A549 (cell line): ENCODE data around the gene MLKL. TPM values are rescaled to one million over a fixed set of nuclear protein-coding genes. Genes with fewer than 3 reads are reported as not detected.

Source experiments
- ATAC-seq, 2 experiments: fragments of 200-7000 bp in 1 of 2; fragments of >200 bp in 1 of 2; cut with Nextera tagmentation in 1 of 2; cut with Tn5 transposase in 1 of 2; 3 replicates each; pipeline versions ENCODE4 v1.8.0 to v1.9.1; 2018 to 2020; ENCODE audit warnings: mild to moderate bottlenecking in 1 of 2, moderate library complexity in 1 of 2
- CTCF ChIA-PET: fragments of 300-600 bp; sonication (Branson Sonifier 250); formaldehyde crosslinking; extraction: SDS; loops from one replicate; lab custom pipeline; 2021; ENCODE audit warnings: antibody characterized with exemption, inconsistent platforms; lab: Yijun Ruan, JAX
- POLR2A ChIA-PET: fragments of 350-600 bp; formaldehyde crosslinking; extraction: SDS; loops from one replicate; lab custom pipeline; 2021; ENCODE audit warnings: antibody characterized with exemption, inconsistent platforms; lab: Yijun Ruan, JAX
- DNase-seq, 2 experiments: peaks; one replicate each; pipeline versions ENCODE4 v3.0.0 to v3.0.0-alpha.2; 2011 to 2016; ENCODE audit warnings: low read depth in 1 of 2, low spot score in 1 of 2
- FAIRE-seq: peaks from 2 replicates; lab custom pipeline; 2011; peaks lifted over from hg19 to GRCh38; lab: Jason Lieb, UNC
- H3K27ac ChIP-seq, 2 experiments: fragments of >200 bp; sonication (Bioruptor Twin); formaldehyde crosslinking; 3 replicates each; pipeline ENCODE4 v1.5.1; 2016 to 2017
- H3K4me1 ChIP-seq: fragments of >200 bp; sonication (Bioruptor Twin); formaldehyde crosslinking; 3 replicates; pipeline ENCODE4 v1.6.1; 2016
- H3K4me2 ChIP-seq: fragments of >200 bp; sonication (Bioruptor Twin); formaldehyde crosslinking; 3 replicates; pipeline ENCODE4 v1.6.1; 2016
- H3K4me3 ChIP-seq: fragments of >200 bp; sonication (Bioruptor Twin); formaldehyde crosslinking; 3 replicates; pipeline ENCODE4 v1.5.1; 2016
- H3K9me3 ChIP-seq: fragments of >200 bp; sonication (Bioruptor Twin); formaldehyde crosslinking; 3 replicates; pipeline ENCODE4 v1.6.1; 2016
- CBX2 ChIP-seq: fragments of 200-600 bp; sonication (generic); IDR thresholded peaks from 2 replicates; pipeline ENCODE4 v1.6.1; 2016; ENCODE audit warnings: low read depth, mild to moderate bottlenecking, borderline replicate concordance
- CEBPB ChIP-seq, 2 experiments: fragments of >200 bp in 1 of 2; sonication (Bioruptor Twin) in 1 of 2; formaldehyde crosslinking in 1 of 2; IDR thresholded peaks; 2 replicates each; pipeline ENCODE4 v1.6.1; 2012 to 2016
- CTCF ChIP-seq: fragments of >200 bp; sonication (Bioruptor Twin); formaldehyde crosslinking; IDR thresholded peaks from 3 replicates; pipeline ENCODE4 v1.5.1; 2016
- EHF ChIP-seq: fragments of 250-450 bp; sonication (Bioruptor Pico); IDR thresholded peaks from 2 replicates; pipeline ENCODE4 v1.5.0; 2020; ENCODE audit warnings: mild to moderate bottlenecking
- FOSB ChIP-seq: fragments of 250-450 bp; sonication (Bioruptor Pico); IDR thresholded peaks from 2 replicates; pipeline ENCODE4 v1.5.0; 2020; ENCODE audit warnings: mild to moderate bottlenecking, moderate library complexity
- FOSL2 ChIP-seq, 2 experiments: fragments of 450-650 bp in 1 of 2; fragments of >200 bp in 1 of 2; sonication (Bioruptor Twin) in 1 of 2; formaldehyde crosslinking; IDR thresholded peaks; 2 replicates each; pipeline versions ENCODE4 v1.5.0 to v1.6.1; 2016 to 2020; ENCODE audit warnings: mild to moderate bottlenecking in 1 of 2, moderate library complexity in 1 of 2
- GATA3 ChIP-seq: IDR thresholded peaks from 2 replicates; pipeline ENCODE4 v1.6.1; 2012; ENCODE audit warnings: borderline replicate concordance
- HDAC2 ChIP-seq: fragments of 200-600 bp; sonication (generic); IDR thresholded peaks from 2 replicates; pipeline ENCODE4 v1.6.1; 2016
- HEYL ChIP-seq: fragments of 250-450 bp; sonication (Bioruptor Pico); IDR thresholded peaks from 2 replicates; pipeline ENCODE4 v1.8.0; 2021; ENCODE audit warnings: mild to moderate bottlenecking, moderate library complexity
- HOXA7 ChIP-seq: fragments of 250-450 bp; sonication (Bioruptor Pico); IDR thresholded peaks from 2 replicates; pipeline ENCODE4 v1.5.0; 2020; ENCODE audit warnings: mild to moderate bottlenecking, moderate library complexity
- JUN ChIP-seq, 2 experiments: fragments of >200 bp; sonication (Bioruptor Twin); formaldehyde crosslinking; IDR thresholded peaks; 2 replicates in 1 of 2; 3 replicates in 1 of 2; pipeline ENCODE4 v1.6.1; 2016 to 2017
- MAZ ChIP-seq: fragments of 150-350 bp; IDR thresholded peaks from 2 replicates; pipeline ENCODE4 v1.6.1; 2014; ENCODE audit warnings: antibody characterized with exemption, low read depth, low read length, borderline replicate concordance
- MYC ChIP-seq: IDR thresholded peaks from 2 replicates; pipeline ENCODE4 v1.6.1; 2012; ENCODE audit warnings: mild to moderate bottlenecking, inconsistent platforms, low read length, improper control_type of control experiment, borderline replicate concordance
- RAD21 ChIP-seq, 2 experiments: fragments of >200 bp in 1 of 2; sonication (Bioruptor Twin) in 1 of 2; formaldehyde crosslinking in 1 of 2; IDR thresholded peaks in 1 of 2; conservative IDR thresholded peaks in 1 of 2; 2 replicates in 1 of 2; 3 replicates in 1 of 2; pipeline ENCODE4 v1.6.1; 2012 to 2018; ENCODE audit warnings: inconsistent platforms in 1 of 2
- RCOR1 ChIP-seq: fragments of 150-350 bp; IDR thresholded peaks from 2 replicates; pipeline ENCODE4 v1.6.1; 2014; ENCODE audit warnings: antibody characterized with exemption, low read length, low read depth
- SMC3 ChIP-seq: fragments of >200 bp; sonication (Bioruptor Twin); formaldehyde crosslinking; IDR thresholded peaks from 3 replicates; pipeline ENCODE4 v1.6.1; 2018; ENCODE audit warnings: inconsistent platforms
- USF2 ChIP-seq: fragments of 450-650 bp; IDR thresholded peaks from 2 replicates; pipeline ENCODE4 v1.6.1; 2014; ENCODE audit warnings: antibody characterized with exemption
- WGBS: methylation state at CpG from one replicate; pipeline ENCODE4 v1.1.6; 2017; ENCODE audit errors: missing lambda C conversion rate; 5-methylcytosine and 5-hydroxymethylcytosine counted together
- polyA plus RNA-seq, 4 experiments: library from polyadenylated mRNA; depleted of rRNA in 3 of 4; stranded (reverse); fragments of >200 nt; fragmentation: RNase III in 1 of 4; extraction: RNeasy Plus Mini Kit Qiagen cat#74134 plus additional on column Dnase treatment in 1 of 4; gene quantifications; 2 replicates in 3 of 4; 3 replicates in 1 of 4; pipeline ENCODE4 v1.2.3, GENCODE V29; 2011 to 2017
- TF ChIP-seq, protein P1 (sequence below): IDR thresholded peaks from 2 replicates; pipeline ENCODE4 v1.6.1; 2012

The MLKL gene
- polyA plus RNA-seq, 2 of the 4 experiments (the other 2 are of a cell fraction): 12.6 to 17.9 TPM

- DNase-seq (peak; percentile 81 to 85), ATAC-seq (peak; percentile 98), FAIRE-seq (peak; percentile 54)
- WGBS: 4% methylated on average over 6 of the region's 6 CpGs
- POLR2A ChIA-PET: no interaction called here
- TF ChIP-seq SMC3: peak; percentile 99
- TF ChIP-seq CTCF: peak; percentile 99
- no peak for TF ChIP-seq MYC
- 0 out of 2 replicates have a peak, but pooled peaks have one; percentile 13 for TF ChIP-seq GATA3
- peak in 1 of 2 experiments; percentile 53; a peak in 1 of 4 replicates for TF ChIP-seq CEBPB (IDR thresholded peaks at IDR 0.05)
- peak; percentile 99 for TF ChIP-seq RAD21 (conservative IDR thresholded peaks at IDR 0.05 in 1 of 2, IDR thresholded peaks at IDR 0.05 in 1 of 2)
- no peak for TF ChIP-seq EHF (CRISPR knock-in tag)
- TF ChIP-seq, protein P1, sequence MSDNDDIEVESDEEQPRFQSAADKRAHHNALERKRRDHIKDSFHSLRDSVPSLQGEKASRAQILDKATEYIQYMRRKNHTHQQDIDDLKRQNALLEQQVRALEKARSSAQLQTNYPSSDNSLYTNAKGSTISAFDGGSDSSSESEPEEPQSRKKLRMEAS: peak; percentile 34; the same call in 1 of the 2 replicates
- Histone ChIP-seq H3K4me2 (peak overlapping the region; percentile 27; the same call in 1 of the 3 replicates), H3K9me3 (no peaks in the 10 kb centered on the region), H3K4me1 (peaks cover 7% of the 10 kb centered on the region; the same call in 2 of the 3 replicates), H3K27ac (peak overlapping the region; percentile 22 to 53; a peak in 4 of 6 replicates), H3K4me3 (no peak overlapping the region)
- CTCF ChIA-PET: interaction anchor here (0.7 to 7.3 kb wide), 28 partner anchors 8 to 426 kb away, joined by 3 to 176 read pairs (median 5); partner anchors contain the start of genes FA2H and MLKL
These were observed 8.8 kb upstream of the MLKL start for GRCh38 chr16:74709441-74709877.

GRCh38 chr16:74700116-74700437, 585 bp downstream of the MLKL start:
- H3K4me2 ChIP-seq: peak overlapping the region; percentile 78
- H3K4me3 ChIP-seq: peak overlapping the region; percentile 77
- ATAC-seq: peak; percentile 52 to 58
- DNase-seq: peak; percentile 21 to 71
- H3K4me1 ChIP-seq: peaks cover 28% of the 10 kb centered on the region
- POLR2A ChIA-PET: interaction anchor here (1.1 to 1.6 kb wide), 4 partner anchors 13 to 93 kb away, joined by 3 read pairs; partner anchors contain the start of gene GLG1
- FAIRE-seq: no peak
- 2% methylated on average over 16 of the region's 16 CpGs for WGBS
- TF ChIP-seq HOXA7 (CRISPR knock-in tag) (no peak), CBX2 (no peak), MAZ (no peak), FOSL2 (IDR thresholded peaks at IDR 0.05) (no peak), FOSL2 (CRISPR knock-in tag; IDR thresholded peaks at IDR 0.05) (no peak), JUN (IDR thresholded peaks at IDR 0.05) (no peak; a peak in 1 of 5 replicates), FOSB (CRISPR knock-in tag) (no peak), USF2 (no peak), HDAC2 (no peak), HEYL (no peak), CTCF (no peak), RCOR1 (no peak)
- TF ChIP-seq, all 56 proteins: peak for 0
- Histone ChIP-seq H3K27ac (peak overlapping the region; percentile 92 to 93), H3K9me3 (no peaks in the 10 kb centered on the region)
- CTCF ChIA-PET: interaction anchor here (1.4 to 8.6 kb wide), 5 partner anchors 13 to 163 kb away, joined by 3 to 70 read pairs (median 9); no protein-coding TSS in a partner anchor
